Measurements from ENCODE around the gene LBR.

LBR gene

GRCh38 chr1:225446595-225446960 lies 18.7 kb upstream of the LBR start:
- DNase-seq (ENCODE audit: low read depth in 3 of 3) = no peak

GRCh38 chr1:225445639-225446594 lies 18.1 kb upstream of the LBR start:
- DNase-seq (ENCODE audit: low read depth in 3 of 3) = no peak

- no peak for DNase-seq (ENCODE audit: low read depth in 3 of 3)
Measured at GRCh38 chr1:225442123-225442505, 14.3 kb upstream of the LBR start.

- DNase-seq (ENCODE audit: low read depth in 3 of 3) = no peak
Measured at GRCh38 chr1:225441314-225442122, 13.7 kb upstream of the LBR start.

GRCh38 chr1:225440380-225441221 lies 12.8 kb upstream of the LBR start:
- DNase-seq (ENCODE audit: low read depth in 3 of 3) = no peak

GRCh38 chr1:225437710-225438437 lies 10.0 kb upstream of the LBR start:
- no peak for DNase-seq (ENCODE audit: low read depth in 3 of 3)

GRCh38 chr1:225435957-225436392 lies 8.1 kb upstream of the LBR start:
- no peak for DNase-seq (ENCODE audit: low read depth in 3 of 3)

GRCh38 chr1:225435487-225435886 lies 7.6 kb upstream of the LBR start:
- DNase-seq (ENCODE audit: low read depth in 3 of 3) = no peak

GRCh38 chr1:225435076-225435475 lies 7.2 kb upstream of the LBR start:
- no peak for DNase-seq (ENCODE audit: low read depth in 3 of 3)

- no peak for DNase-seq (ENCODE audit: low read depth in 3 of 3)
Measured at GRCh38 chr1:225434046-225434445, 6.2 kb upstream of the LBR start.

- DNase-seq (ENCODE audit: low read depth in 3 of 3) = no peak
Measured at GRCh38 chr1:225431081-225431863, 3.4 kb upstream of the LBR start.

GRCh38 chr1:225430301-225430700 lies 2.5 kb upstream of the LBR start:
- DNase-seq (ENCODE audit: low read depth in 3 of 3) = no peak

GRCh38 chr1:225428881-225429455 lies 1.1 kb upstream of the LBR start:
- no peak for DNase-seq (ENCODE audit: low read depth in 3 of 3)

GRCh38 chr1:225428068-225428880 lies 436 bp upstream of the LBR start:
- DNase-seq (ENCODE audit: low read depth in 3 of 3) = peak; percentile 80 to 84 (median 83)

- DNase-seq (ENCODE audit: low read depth in 3 of 3) = no peak
Measured at GRCh38 chr1:225426395-225427234, 1.2 kb downstream of the LBR start.

- no peak for DNase-seq (ENCODE audit: low read depth in 3 of 3)
Measured at GRCh38 chr1:225425201-225425786, 2.5 kb downstream of the LBR start.

GRCh38 chr1:225424562-225425200 lies 3.2 kb downstream of the LBR start:
- no peak for DNase-seq (ENCODE audit: low read depth in 3 of 3)
